Smooth muscle cell (in vitro differentiated cells): ENCODE measurements around the gene SRPRA. TPM values are rescaled to one million over a fixed set of nuclear protein-coding genes. Genes with fewer than 3 reads are reported as not detected.

Source experiments
- DNase-seq: peaks from one replicate; lab custom pipeline; 2025; ENCODE audit not compliant: unreplicated experiment; lab: John Stamatoyannopoulos, UW
- H2AFZ ChIP-seq: fragments of 200-600 bp; sonication (generic); 2 replicates; pipeline ENCODE4 v1.6.0; 2016; ENCODE audit warnings: antibody characterized with exemption, low read depth, mild to moderate bottlenecking
- H3F3A ChIP-seq: fragments of 200-600 bp; sonication (generic); 2 replicates; pipeline ENCODE4 v1.6.0; 2017; ENCODE audit warnings: antibody characterized with exemption, low read depth
- H3K27ac ChIP-seq: fragments of 200-600 bp; sonication (generic); 2 replicates; pipeline ENCODE4 v1.5.1; 2016; ENCODE audit warnings: low read depth, mild to moderate bottlenecking
- H3K27me3 ChIP-seq: fragments of 200-600 bp; sonication (generic); 2 replicates; pipeline ENCODE4 v1.6.1; 2016; ENCODE audit warnings: low read depth, mild to moderate bottlenecking
- H3K36me3 ChIP-seq: fragments of 200-600 bp; sonication (generic); 2 replicates; pipeline ENCODE4 v1.5.1; 2016; ENCODE audit warnings: low read depth
- H3K4me1 ChIP-seq: fragments of 200-600 bp; sonication (generic); 2 replicates; pipeline ENCODE4 v1.5.1; 2016; ENCODE audit warnings: low read depth
- H3K4me2 ChIP-seq: fragments of 200-600 bp; sonication (generic); 2 replicates; pipeline ENCODE4 v1.6.0; 2016; ENCODE audit warnings: mild to moderate bottlenecking
- H3K4me3 ChIP-seq: fragments of 200-600 bp; sonication (generic); 2 replicates; pipeline ENCODE4 v1.5.1; 2016; ENCODE audit warnings: mild to moderate bottlenecking
- H3K79me2 ChIP-seq: fragments of 200-600 bp; sonication (generic); 2 replicates; pipeline ENCODE4 v1.6.0; 2016; ENCODE audit warnings: low read depth, mild to moderate bottlenecking
- H3K9ac ChIP-seq: fragments of 200-600 bp; sonication (generic); 2 replicates; pipeline ENCODE4 v1.6.0; 2016; ENCODE audit warnings: low read depth
- H3K9me3 ChIP-seq: fragments of 200-600 bp; sonication (generic); replicated peaks from 2 replicates; pipeline ENCODE4 v1.5.1; 2016; ENCODE audit warnings: low read depth
- H4K20me1 ChIP-seq: fragments of 200-600 bp; sonication (generic); 2 replicates; pipeline ENCODE4 v1.6.0; 2016; ENCODE audit warnings: low read depth
- CTCF ChIP-seq: fragments of 200-600 bp; sonication (generic); IDR thresholded peaks from 2 replicates; pipeline ENCODE4 v1.5.1; 2017; ENCODE audit warnings: borderline replicate concordance, mild to moderate bottlenecking, antibody characterized with exemption; ENCODE audit not compliant: insufficient read depth, poor library complexity, severe bottlenecking
- WGBS: methylation state at CpG from one replicate; pipeline ENCODE4 v1.1.7; 2016; ENCODE audit warnings: low lambda C conversion rate; 5-methylcytosine and 5-hydroxymethylcytosine counted together
- polyA plus RNA-seq: library from polyadenylated mRNA; unstranded; fragments of >200 nt; fragmentation: Nextera tagmentation; extraction: Ambion mirVana; gene quantifications from 2 replicates; pipeline ENCODE4 v1.2.1, GENCODE V29; 2016
- total RNA-seq: library from RNA; depleted of rRNA; stranded (reverse); fragments of >200 nt; gene quantifications from 2 replicates; pipeline ENCODE4 v1.2.3, GENCODE V29; 2014

The SRPRA gene
- total and polyA plus RNA-seq, 2 experiments from 2014 or later = 106 to 115 TPM

GRCh38 chr11:126265811-126266210 is 2.9 kb downstream of the SRPRA start:
- Histone ChIP-seq H3K27me3 (no peaks in the 10 kb centered on the region), H3K4me1 (peaks cover 14% of the 10 kb centered on the region), H3K4me3 (no peak overlapping the region), H3K36me3 (peaks cover 20% of the 10 kb centered on the region), H3F3A (peaks cover 4% of the 10 kb centered on the region), H3K79me2 (peaks cover 37% of the 10 kb centered on the region), H3K4me2 (no peak overlapping the region), H3K27ac (no peak overlapping the region), H2AFZ (no peak overlapping the region), H4K20me1 (peaks cover 3% of the 10 kb centered on the region), H3K9ac (no peak overlapping the region), H3K9me3 (no peaks in the 10 kb centered on the region)
- TF ChIP-seq CTCF = no peak
- WGBS = 96% methylated on average over 8 of the region's 8 CpGs
- no peak for DNase-seq

- no peaks in the 10 kb centered on the region for H3K27me3 ChIP-seq
- H3K36me3 ChIP-seq = peaks cover 20% of the 10 kb centered on the region
- DNase-seq = no peak
- H3K9ac ChIP-seq = no peak overlapping the region
- peaks cover 4% of the 10 kb centered on the region for H4K20me1 ChIP-seq
- H3K79me2 ChIP-seq = peaks cover 21% of the 10 kb centered on the region
- H3F3A ChIP-seq = peaks cover 11% of the 10 kb centered on the region
- no peak overlapping the region for H3K4me3 ChIP-seq
- no peak overlapping the region for H3K4me2 ChIP-seq
- no peak overlapping the region for H2AFZ ChIP-seq
- H3K4me1 ChIP-seq = peaks cover 5% of the 10 kb centered on the region
- no peak for TF ChIP-seq CTCF
- no peak overlapping the region for H3K27ac ChIP-seq
- H3K9me3 ChIP-seq = no peaks in the 10 kb centered on the region
- WGBS = 98% methylated on average over 6 of the region's 6 CpGs
Measured at GRCh38 chr11:126263489-126263888, 5.2 kb downstream of the SRPRA start.

GRCh38 chr11:126262216-126262615 is 6.5 kb downstream of the SRPRA start:
- Histone ChIP-seq H3K79me2 (peaks cover 8% of the 10 kb centered on the region), H4K20me1 (peaks cover 10% of the 10 kb centered on the region), H3K27ac (no peak overlapping the region), H2AFZ (no peak overlapping the region), H3K4me2 (no peak overlapping the region), H3K4me1 (no peaks in the 10 kb centered on the region), H3K9ac (no peak overlapping the region), H3K4me3 (no peak overlapping the region), H3K9me3 (no peaks in the 10 kb centered on the region), H3F3A (peaks cover 12% of the 10 kb centered on the region), H3K36me3 (peaks cover 20% of the 10 kb centered on the region), H3K27me3 (no peaks in the 10 kb centered on the region)
- no peak for TF ChIP-seq CTCF
- WGBS = 98% methylated on average over 6 of the region's 6 CpGs
- no peak for DNase-seq

GRCh38 chr11:126257764-126258163 is 10.9 kb downstream of the SRPRA start:
- Histone ChIP-seq H4K20me1 (peaks cover 7% of the 10 kb centered on the region), H3K9me3 (no peaks in the 10 kb centered on the region), H3F3A (peaks cover 10% of the 10 kb centered on the region), H3K4me3 (no peak overlapping the region), H3K4me2 (no peak overlapping the region), H3K4me1 (no peaks in the 10 kb centered on the region), H3K36me3 (peaks cover 9% of the 10 kb centered on the region), H3K27ac (peak overlapping the region; percentile 7), H3K27me3 (no peaks in the 10 kb centered on the region), H2AFZ (no peak overlapping the region), H3K9ac (no peak overlapping the region), H3K79me2 (no peaks in the 10 kb centered on the region)
- WGBS = 58% methylated on average over 2 of the region's 2 CpGs
- no peak for TF ChIP-seq CTCF
- no peak for DNase-seq
